Measurements from ENCODE around the gene HOXA11.
A peak's percentile ranks its signal among the peaks of the same experiment; 100 is the strongest.

Gene HOXA11

GRCh38 chr7:27167916-27168264 lies 17.1 kb downstream of the HOXA11 start:
- no peak for DNase-seq

- peak; percentile 31 for DNase-seq
Measured at GRCh38 chr7:27166531-27167505, 18.2 kb downstream of the HOXA11 start.

DNA sequence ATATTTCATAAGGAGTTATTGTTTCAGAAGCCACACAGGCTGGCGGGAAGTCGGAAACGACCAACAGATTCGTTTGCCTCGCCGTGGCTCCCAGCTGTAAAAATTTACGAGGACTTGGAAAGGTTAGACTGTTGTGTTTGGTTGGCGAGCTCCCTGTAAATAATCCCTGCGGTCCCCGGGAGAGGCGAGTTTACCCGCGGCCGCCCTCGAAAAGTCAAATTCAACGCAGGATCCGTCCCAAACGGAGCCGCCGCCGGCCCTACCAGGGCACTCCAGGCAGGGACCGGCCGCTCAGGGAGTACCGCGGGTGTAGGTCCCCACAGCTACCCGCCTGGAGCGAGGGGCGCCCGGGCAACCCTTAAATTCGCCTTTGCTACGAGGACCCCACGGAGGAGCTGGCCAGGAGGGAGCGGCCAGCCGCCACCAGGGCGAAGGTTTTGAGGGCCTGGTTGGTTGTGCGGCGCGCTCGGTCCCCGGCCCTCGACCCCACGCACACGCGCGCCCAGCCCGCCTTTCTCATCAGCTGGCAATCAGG lies 19.0 kb downstream of the HOXA11 start:
- DNase-seq: peak; percentile 29

GRCh38 chr7:27165089-27165995 lies 19.7 kb downstream of the HOXA11 start, which contains the start of gene HOXA9:
Gene HOXA9, minus strand, starts transcription at chr7:27165537. Its CDS starts 80 bp downstream, at chr7:27165457.
- DNase-seq: peak; percentile 35

DNA sequence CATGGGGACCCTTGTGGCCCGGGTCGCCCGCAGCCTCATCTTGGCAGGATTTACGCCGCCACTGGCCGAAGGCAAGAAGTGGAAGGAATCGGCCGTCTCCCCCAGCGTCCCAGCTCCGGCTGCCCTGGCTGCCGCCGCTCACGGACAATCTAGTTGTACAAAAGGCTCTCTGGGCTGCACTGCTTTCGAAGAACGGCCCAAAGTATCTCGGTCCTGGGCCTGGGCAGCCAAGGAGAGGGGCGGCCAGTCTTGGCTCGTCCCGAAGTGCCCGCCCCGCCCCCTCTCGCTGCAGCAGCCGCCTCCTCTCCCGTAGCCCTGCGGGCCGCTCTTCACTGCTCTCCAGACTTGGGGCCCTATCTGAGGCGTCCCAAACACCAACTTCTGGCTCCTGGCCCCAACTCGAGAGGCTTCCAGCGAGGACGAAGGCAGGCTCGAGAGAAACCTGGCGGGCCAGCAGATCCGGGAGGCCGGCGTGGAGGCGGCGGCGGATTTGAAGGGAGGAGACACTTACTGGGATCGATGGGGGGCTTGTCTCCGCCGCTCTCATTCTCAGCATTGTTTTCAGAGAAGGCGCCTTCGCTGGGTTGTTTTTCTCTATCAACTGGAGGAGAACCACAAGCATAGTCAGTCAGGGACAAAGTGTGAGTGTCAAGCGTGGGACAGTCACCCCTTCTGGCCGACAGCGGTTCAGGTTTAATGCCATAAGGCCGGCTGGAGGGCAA lies 20.5 kb downstream of the HOXA11 start:
- peak; percentile 30 for DNase-seq

DNA sequence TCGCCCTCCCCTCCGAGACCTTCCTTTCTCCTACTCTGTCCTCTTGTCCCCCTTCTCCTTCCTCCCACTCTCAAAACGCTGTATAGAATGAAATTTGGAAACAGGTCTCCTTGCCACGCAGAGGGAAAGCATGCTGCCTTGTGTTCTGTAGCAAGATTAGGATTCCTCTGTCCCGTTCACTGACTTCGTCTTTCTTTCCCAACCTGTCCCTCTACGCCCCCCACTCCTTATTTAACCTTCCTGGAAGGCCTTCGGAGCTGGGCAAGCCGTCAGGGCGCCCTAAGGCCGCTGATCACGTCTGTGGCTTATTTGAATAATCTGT lies 21.0 kb downstream of the HOXA11 start:
- no peak for DNase-seq

DNA sequence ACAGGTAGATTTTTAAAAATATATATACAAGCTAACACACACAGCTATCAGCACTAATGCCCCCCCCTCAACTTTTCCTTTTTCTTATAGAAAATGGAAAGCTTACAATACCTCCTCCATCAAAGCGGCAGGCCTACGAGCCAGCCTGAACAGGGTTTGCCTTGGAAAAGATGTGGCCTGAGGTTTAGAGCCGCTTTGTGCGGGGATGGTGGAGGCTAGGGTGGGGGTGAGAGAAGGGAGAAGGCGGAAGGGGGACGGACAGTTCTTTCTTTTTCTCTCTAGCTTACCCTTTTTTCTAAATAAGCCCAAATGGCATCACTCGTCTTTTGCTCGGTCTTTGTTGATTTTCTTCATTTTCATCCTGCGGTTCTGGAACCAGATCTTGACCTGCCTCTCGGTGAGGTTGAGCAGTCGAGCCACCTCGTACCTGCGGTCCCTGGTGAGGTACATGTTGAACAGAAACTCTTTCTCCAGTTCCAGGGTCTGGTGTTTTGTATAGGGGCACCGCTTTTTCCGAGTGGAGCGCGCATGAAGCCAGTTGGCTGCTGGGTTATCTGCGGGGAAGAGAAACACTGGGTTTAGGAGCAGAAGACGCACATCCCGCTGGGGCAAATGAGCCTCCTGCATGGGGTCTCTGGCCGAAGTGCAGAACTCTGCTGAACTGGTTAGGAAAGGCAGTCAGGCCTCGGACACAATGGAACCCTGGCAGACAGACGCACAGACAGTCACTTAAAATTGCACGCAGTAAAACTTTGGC lies 21.6 kb downstream of the HOXA11 start:
- peak; percentile 25 for DNase-seq

GRCh38 chr7:27162561-27163287 lies 22.3 kb downstream of the HOXA11 start:
- no peak for DNase-seq

GRCh38 chr7:27161721-27162560 lies 23.1 kb downstream of the HOXA11 start:
- DNase-seq: no peak

GRCh38 chr7:27161214-27161720 lies 23.8 kb downstream of the HOXA11 start:
- DNase-seq: no peak

DNA sequence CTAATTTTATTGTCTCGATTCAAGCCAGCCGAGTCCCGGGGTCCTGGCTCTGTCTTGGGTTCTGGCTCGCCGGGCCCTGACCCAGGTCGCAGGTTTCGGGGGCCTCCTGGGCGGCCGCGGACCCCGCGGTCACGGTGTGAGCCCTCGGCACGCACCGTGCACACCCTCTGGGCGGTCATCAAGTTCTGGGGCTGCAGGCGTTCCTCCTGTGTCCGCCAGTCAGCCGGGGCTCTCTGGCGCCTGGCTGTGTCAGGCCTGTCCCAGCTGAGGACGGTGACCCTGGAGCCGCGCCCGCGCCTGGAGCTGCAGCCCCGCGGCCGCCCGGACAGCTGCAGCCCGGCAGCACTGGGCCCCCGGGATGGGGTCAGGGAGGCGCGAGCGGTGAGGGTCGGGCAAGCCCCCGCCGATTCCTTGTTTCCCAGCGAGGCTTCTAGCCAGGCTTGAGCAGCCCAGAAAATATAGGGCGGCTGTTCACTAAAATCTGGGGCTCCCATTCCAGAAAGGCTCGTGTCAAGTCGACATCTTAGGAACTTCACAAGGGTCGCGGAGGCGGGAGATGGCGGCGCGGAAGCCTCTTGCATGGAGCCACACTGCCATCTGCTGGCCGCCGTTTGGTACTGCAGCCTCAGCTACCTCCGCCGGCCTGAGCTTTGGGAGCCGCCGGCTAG lies 24.4 kb downstream of the HOXA11 start:
- DNase-seq: peak; percentile 86

GRCh38 chr7:27160145-27160545 lies 24.9 kb downstream of the HOXA11 start:
- peak; percentile 41 for DNase-seq

- DNase-seq: no peak
Measured at GRCh38 chr7:27159266-27160144, 25.5 kb downstream of the HOXA11 start.

GRCh38 chr7:27158436-27159265 lies 26.4 kb downstream of the HOXA11 start:
- DNase-seq: no peak

- DNase-seq: peak; percentile 30
Measured at GRCh38 chr7:27157702-27158431, 27.2 kb downstream of the HOXA11 start.

DNA sequence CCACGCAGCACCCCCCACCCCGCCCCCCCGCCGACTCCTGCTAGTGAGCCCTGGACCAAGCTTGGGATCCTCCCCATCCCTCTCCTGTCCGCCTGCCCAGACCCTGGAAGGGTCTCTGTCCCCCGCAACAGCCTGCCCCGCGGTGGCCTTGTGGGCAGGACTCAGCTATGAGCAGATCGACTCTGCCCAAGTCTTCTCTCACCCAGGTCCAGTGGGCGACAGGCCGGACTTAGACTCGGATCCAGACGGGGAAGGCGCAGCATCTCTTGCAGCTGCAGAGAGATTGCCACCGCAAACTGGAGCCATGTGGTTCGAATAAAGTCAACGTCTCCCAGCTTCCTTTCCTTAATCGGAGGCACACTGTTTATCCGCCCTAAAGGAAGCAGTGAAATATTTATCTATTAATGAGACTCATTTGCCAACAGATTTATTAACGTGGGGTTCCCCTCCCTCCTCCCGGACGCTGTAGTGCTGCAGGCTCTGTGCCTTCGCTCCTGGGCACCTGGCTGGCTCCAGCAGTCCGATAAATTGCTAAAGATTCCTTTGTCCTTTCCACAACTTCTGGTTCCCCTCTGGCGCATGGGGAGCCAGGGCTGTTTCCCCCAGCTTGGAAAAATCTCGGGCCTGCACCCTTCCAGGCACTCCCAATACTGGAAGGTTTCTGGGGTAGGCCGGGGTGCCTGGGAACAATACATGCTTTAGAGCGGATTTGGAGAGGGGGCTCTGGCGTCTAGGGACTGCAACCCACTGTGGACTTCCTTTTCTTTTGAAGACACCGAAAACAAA lies 27.9 kb downstream of the HOXA11 start:
- peak; percentile 30 for DNase-seq
